PFSK-1 (cell line): ENCODE data around the gene ADGRF3.

Experiments used
- FOXP2 ChIP-seq: optimal IDR thresholded peaks from 2 replicates; pipeline ENCODE3; 2011; ENCODE audit warnings: borderline replicate concordance, control low read depth, inconsistent platforms; ENCODE audit not compliant: insufficient read depth; ENCODE audit errors: extremely low read length, extremely low read depth
- POLR2AphosphoS5 ChIP-seq: IDR thresholded peaks from 2 replicates; pipeline ENCODE4 v1.6.1; 2012; ENCODE audit warnings: low read depth, mild to moderate bottlenecking, control low read depth, low read length, moderate library complexity
- SIN3A ChIP-seq: IDR thresholded peaks from 2 replicates; pipeline ENCODE4 v1.6.1; 2012; ENCODE audit warnings: mild to moderate bottlenecking, low read length, moderate library complexity, borderline replicate concordance; ENCODE audit not compliant: insufficient read depth
- TAF1 ChIP-seq: IDR thresholded peaks from 2 replicates; pipeline ENCODE4 v1.6.1; 2012; ENCODE audit warnings: low read length, control low read depth, borderline replicate concordance; ENCODE audit not compliant: insufficient read depth
- TF ChIP-seq, protein P1 (sequence below), 2 experiments: IDR thresholded peaks; 2 replicates each; pipeline versions ENCODE4 v1.6.1 to v1.8.0; 2011 to 2012; ENCODE audit warnings: low read depth in 2 of 2, low read length in 2 of 2, control low read depth in 1 of 2, inconsistent platforms in 1 of 2, mild to moderate bottlenecking in 1 of 2, moderate library complexity in 1 of 2; ENCODE audit not compliant: insufficient read depth in 1 of 2

ADGRF3 gene

DNA sequence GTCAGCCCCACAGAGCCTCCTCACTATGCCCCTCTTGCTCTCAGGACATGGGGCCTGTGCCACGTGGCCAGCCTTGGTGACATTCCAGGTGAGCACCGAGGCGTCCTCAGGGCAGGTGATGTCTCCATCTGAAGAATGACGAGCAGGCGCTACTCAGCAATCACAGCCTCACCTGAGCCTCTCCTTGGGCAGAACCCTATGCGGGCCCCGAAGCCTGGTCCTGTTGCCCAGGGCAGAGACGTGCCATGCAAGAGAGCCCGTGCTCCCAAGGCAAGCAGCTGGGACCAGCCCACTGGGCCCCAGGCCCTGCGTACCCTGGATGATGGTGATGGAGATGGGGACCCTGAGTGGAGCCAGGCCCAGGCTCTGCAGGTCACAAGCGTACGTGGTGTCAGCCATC lies 33.1 kb downstream of the ADGRF3 start:
- TF ChIP-seq TAF1 (no peak), SIN3A (no peak), FOXP2 (no peak), POLR2AphosphoS5 (no peak)
- TF ChIP-seq, protein P1, sequence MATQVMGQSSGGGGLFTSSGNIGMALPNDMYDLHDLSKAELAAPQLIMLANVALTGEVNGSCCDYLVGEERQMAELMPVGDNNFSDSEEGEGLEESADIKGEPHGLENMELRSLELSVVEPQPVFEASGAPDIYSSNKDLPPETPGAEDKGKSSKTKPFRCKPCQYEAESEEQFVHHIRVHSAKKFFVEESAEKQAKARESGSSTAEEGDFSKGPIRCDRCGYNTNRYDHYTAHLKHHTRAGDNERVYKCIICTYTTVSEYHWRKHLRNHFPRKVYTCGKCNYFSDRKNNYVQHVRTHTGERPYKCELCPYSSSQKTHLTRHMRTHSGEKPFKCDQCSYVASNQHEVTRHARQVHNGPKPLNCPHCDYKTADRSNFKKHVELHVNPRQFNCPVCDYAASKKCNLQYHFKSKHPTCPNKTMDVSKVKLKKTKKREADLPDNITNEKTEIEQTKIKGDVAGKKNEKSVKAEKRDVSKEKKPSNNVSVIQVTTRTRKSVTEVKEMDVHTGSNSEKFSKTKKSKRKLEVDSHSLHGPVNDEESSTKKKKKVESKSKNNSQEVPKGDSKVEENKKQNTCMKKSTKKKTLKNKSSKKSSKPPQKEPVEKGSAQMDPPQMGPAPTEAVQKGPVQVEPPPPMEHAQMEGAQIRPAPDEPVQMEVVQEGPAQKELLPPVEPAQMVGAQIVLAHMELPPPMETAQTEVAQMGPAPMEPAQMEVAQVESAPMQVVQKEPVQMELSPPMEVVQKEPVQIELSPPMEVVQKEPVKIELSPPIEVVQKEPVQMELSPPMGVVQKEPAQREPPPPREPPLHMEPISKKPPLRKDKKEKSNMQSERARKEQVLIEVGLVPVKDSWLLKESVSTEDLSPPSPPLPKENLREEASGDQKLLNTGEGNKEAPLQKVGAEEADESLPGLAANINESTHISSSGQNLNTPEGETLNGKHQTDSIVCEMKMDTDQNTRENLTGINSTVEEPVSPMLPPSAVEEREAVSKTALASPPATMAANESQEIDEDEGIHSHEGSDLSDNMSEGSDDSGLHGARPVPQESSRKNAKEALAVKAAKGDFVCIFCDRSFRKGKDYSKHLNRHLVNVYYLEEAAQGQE (IDR thresholded peaks at IDR 0.05; ENCODE audit: insufficient read depth in 1 of 2, low read depth in 2 of 2, low read length in 2 of 2) = no peak

DNA sequence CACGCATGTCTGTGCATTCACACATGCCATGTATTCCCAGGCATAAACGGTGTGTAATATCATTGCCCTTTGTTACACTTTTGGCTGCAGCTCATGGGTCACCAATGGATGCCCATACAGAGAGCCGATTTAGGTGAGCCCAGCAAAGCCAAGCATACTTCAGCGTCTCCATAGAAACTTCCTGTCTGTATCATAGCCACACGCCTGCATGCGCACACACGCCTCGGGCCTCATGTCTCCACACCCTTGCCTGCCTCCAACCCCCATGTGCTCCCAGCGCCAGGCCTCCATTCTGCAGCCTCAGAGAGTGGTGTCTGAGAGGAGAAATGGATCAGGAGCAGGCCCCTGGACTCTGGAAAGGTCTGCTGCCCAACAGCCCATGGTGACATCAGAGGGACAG lies 34.1 kb downstream of the ADGRF3 start:
- TF ChIP-seq SIN3A = no peak
- no peak for TF ChIP-seq FOXP2

GRCh38 chr2:26309921-26310320 lies 36.7 kb downstream of the ADGRF3 start:
- TF ChIP-seq POLR2AphosphoS5 (no peak), TAF1 (no peak), FOXP2 (no peak)
- TF ChIP-seq, protein P1 (IDR thresholded peaks at IDR 0.05; ENCODE audit: insufficient read depth in 1 of 2, low read depth in 2 of 2, low read length in 2 of 2) = no peak

GRCh38 chr2:26305540-26305939 lies 41.0 kb downstream of the ADGRF3 start:
- TF ChIP-seq SIN3A (no peak), FOXP2 (no peak), TAF1 (no peak), POLR2AphosphoS5 (no peak)
- TF ChIP-seq, protein P1 (IDR thresholded peaks at IDR 0.05; ENCODE audit: insufficient read depth in 1 of 2, low read depth in 2 of 2, low read length in 2 of 2) = no peak

DNA sequence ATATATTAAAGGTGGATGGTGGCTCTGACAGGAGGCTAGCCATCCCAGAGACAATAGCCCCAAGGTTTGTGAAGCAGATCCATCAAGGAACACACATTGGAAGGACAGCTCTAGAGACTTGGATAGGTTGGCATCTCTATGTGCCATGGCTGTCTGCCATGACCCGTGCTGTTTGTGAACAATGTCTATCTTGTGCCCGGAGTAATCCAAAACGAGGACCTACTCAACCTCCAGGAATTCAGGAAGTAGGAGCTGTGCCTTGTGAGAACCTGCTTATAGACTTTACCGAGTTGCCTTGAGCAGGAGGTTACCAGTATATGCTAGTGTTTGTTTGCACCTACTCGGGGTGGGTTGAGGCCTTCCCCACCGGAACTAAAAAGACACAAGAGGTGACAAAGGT lies 43.7 kb downstream of the ADGRF3 start:
- TF ChIP-seq TAF1 (no peak), SIN3A (no peak), POLR2AphosphoS5 (no peak), FOXP2 (no peak)
- TF ChIP-seq, protein P1 (IDR thresholded peaks at IDR 0.05; ENCODE audit: insufficient read depth in 1 of 2, low read depth in 2 of 2, low read length in 2 of 2) = no peak
